DND-41 (cell line): ENCODE data around the gene ATP1A3.

Experiments used
- CTCF ChIP-seq: IDR thresholded peaks from 2 replicates; pipeline ENCODE4 v1.5.1; 2012; ENCODE audit warnings: borderline replicate concordance, low read length, moderate library complexity, mild to moderate bottlenecking; ENCODE audit not compliant: poor library complexity, severe bottlenecking; ENCODE audit errors: extremely low read depth
- EZH2 ChIP-seq: IDR thresholded peaks from 3 replicates; pipeline ENCODE4 v1.6.1; 2012; ENCODE audit warnings: borderline replicate concordance, low read depth, mild to moderate bottlenecking, moderate library complexity, low read length, inconsistent platforms; ENCODE audit not compliant: severe bottlenecking

DNA sequence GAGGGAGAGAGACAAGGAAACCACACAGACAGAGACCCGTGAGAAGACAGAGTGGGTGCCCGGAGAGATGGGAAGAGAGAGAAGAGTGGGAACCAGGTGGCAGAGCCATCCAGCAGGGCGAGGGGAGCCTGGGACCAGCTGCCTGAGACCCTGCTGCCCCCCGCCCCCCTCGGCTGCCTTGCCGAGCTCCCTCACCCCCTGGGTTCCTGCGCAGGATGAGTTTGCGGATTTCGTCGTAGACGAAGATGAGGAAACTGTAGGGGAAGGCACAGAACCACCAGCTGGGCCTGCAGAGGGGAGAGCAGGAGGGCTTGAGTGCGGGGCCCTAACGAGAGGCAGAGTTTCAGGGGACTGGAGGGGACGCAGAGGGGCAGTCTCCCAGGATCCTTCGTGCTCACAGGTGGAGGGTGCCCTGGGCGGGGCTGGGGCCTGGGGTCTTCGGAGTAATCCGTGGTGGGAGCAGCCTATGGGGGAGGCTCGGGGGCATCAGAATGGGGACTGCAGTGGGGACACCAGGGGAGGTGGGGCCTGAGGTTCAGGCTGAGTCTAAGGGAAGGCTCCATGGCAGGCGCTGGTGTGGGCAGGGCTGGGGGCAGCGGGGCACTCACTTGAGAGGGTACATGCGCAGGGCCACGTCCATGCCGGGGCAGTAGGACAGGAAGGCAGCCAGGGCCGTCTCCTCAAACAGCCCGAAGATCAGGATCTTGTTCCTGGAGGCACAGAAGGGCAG lies 26.8 kb downstream of the ATP1A3 start:
- TF ChIP-seq CTCF (no peak), EZH2 (no peak)
